Dedifferentiated amniotic fluid mesenchymal stem cell (primary cell): ENCODE results near the gene MAG.

Experiments used
- DNase-seq: peaks from one replicate; pipeline ENCODE4 v3.0.0-alpha.2; 2016; ENCODE audit errors: extremely low spot score

MAG gene

GRCh38 chr19:35318679-35319448, 26.9 kb downstream of the MAG start:
- no peak for DNase-seq

GRCh38 chr19:35320065-35320713, 28.2 kb downstream of the MAG start:
- no peak for DNase-seq

GRCh38 chr19:35321291-35321690, 29.3 kb downstream of the MAG start:
- no peak for DNase-seq

GRCh38 chr19:35322014-35322413, 30.1 kb downstream of the MAG start:
- no peak for DNase-seq

- no peak for DNase-seq
Observed at GRCh38 chr19:35327642-35328041, 35.7 kb downstream of the MAG start.

GRCh38 chr19:35328851-35329285, 36.9 kb downstream of the MAG start, which contains the start of gene CD22:
CD22 (plus strand) TSS chr19:35329187; CDS start chr19:35332041, 2,854 bp downstream.
- DNase-seq = no peak

GRCh38 chr19:35329323-35329722, 37.4 kb downstream of the MAG start:
- no peak for DNase-seq

- DNase-seq = no peak
Observed at GRCh38 chr19:35330475-35330874, 38.5 kb downstream of the MAG start.

- no peak for DNase-seq
Observed at GRCh38 chr19:35331551-35332214, 39.7 kb downstream of the MAG start.

- DNase-seq = no peak
Observed at GRCh38 chr19:35332817-35333216, 40.9 kb downstream of the MAG start.

- no peak for DNase-seq
Observed at GRCh38 chr19:35334144-35334753, 42.3 kb downstream of the MAG start.

- DNase-seq = no peak
Observed at GRCh38 chr19:35336166-35336955, 44.4 kb downstream of the MAG start.

- DNase-seq = no peak
Observed at GRCh38 chr19:35337097-35337983, 45.4 kb downstream of the MAG start.

GRCh38 chr19:35337984-35338296, 46.0 kb downstream of the MAG start:
- DNase-seq = no peak

- DNase-seq = no peak
Observed at GRCh38 chr19:35340431-35340830, 48.5 kb downstream of the MAG start.

GRCh38 chr19:35341006-35341405, 49.0 kb downstream of the MAG start:
- DNase-seq = no peak

GRCh38 chr19:35341565-35342225, 49.7 kb downstream of the MAG start:
- DNase-seq = no peak

GRCh38 chr19:35342430-35342829, 50.5 kb downstream of the MAG start:
- no peak for DNase-seq

- DNase-seq = no peak
Observed at GRCh38 chr19:35344511-35345031, 52.6 kb downstream of the MAG start.

GRCh38 chr19:35345671-35346111, 53.7 kb downstream of the MAG start:
- no peak for DNase-seq
